Lower leg skin (tissue), 4 donors: Measurements from ENCODE around the gene MBD5. TPM values are rescaled to one million over a fixed set of nuclear protein-coding genes. Genes with fewer than 3 reads are reported as not detected.

Source experiments
- DNase-seq, 2 donors: peaks; one replicate each; pipeline ENCODE4 v3.0.0-alpha.2; 2019; ENCODE audit warnings: low spot score in 2 of 2
- H3K4me3 ChIP-seq: fragments of 200-600 bp; sonication (generic); 2 replicates; pipeline ENCODE4 v1.5.1; 2017; ENCODE audit warnings: mild to moderate bottlenecking, low read depth; ENCODE audit not compliant: poor library complexity, severe bottlenecking
- CTCF ChIP-seq, 3 donors: fragments of 450-650 bp; IDR thresholded peaks; one replicate each; pipeline ENCODE4 v1.5.1; 2016; ENCODE audit warnings: antibody characterized with exemption in 3 of 3, mild to moderate bottlenecking in 3 of 3, moderate library complexity in 2 of 3
- POLR2A ChIP-seq, 2 donors: fragments of 450-650 bp; IDR thresholded peaks; one replicate each; pipeline ENCODE4 v1.6.1; 2016 to 2017; ENCODE audit warnings: antibody characterized with exemption in 2 of 2, mild to moderate bottlenecking in 1 of 2, moderate library complexity in 1 of 2
- WGBS, 2 donors: methylation state at CpG; one replicate each; pipeline ENCODE4 v1.1.5; 2018; 5-methylcytosine and 5-hydroxymethylcytosine counted together
- intact Hi-C: fragments of 100-400 bp; cut with DNase I; formaldehyde crosslinking; loops from one replicate; pipeline ENCODE4 v1.15.0; 2023; ENCODE audit warnings: low total_unique reads
- total RNA-seq, 4 donors: library from RNA; depleted of rRNA; stranded (reverse); fragments of >200 nt; gene quantifications; one replicate each; pipeline ENCODE4 v1.1.0, GENCODE V29; 2016

Gene MBD5
- total RNA-seq, 4 donors from 2014 or later, result 13.5 to 22.3 (median 17.4) TPM

- no peak for TF ChIP-seq CTCF (IDR thresholded peaks at IDR 0.05)
- TF ChIP-seq POLR2A (IDR thresholded peaks at IDR 0.05), result no peak
- DNase-seq, result peak in 1 of 2 donors; percentile 4
- WGBS, 2 donors, result 56 to 70% methylated on average over 1 of the region's 1 CpG
- H3K4me3 ChIP-seq, result no peak overlapping the region
- intact Hi-C loops, result no loop called here
These were observed 502.4 kb downstream of the MBD5 start for GRCh38 chr2:148523315-148523714.

- TF ChIP-seq POLR2A (IDR thresholded peaks at IDR 0.05) (no peak), CTCF (IDR thresholded peaks at IDR 0.05) (no peak)
- 68 to 86% methylated on average over 1 of the region's 1 CpG for WGBS, 2 donors
- DNase-seq, result no peak
- no peak overlapping the region for H3K4me3 ChIP-seq
- intact Hi-C loops, result no loop called here
These were observed 503.6 kb downstream of the MBD5 start for GRCh38 chr2:148524519-148524919.

GRCh38 chr2:148525130-148525529, 504.2 kb downstream of the MBD5 start:
- DNase-seq, result no peak
- no peak overlapping the region for H3K4me3 ChIP-seq
- WGBS, 2 donors, result 85 to 98% methylated on average over 2 of the region's 2 CpGs
- intact Hi-C loops, result no loop called here
- TF ChIP-seq POLR2A (IDR thresholded peaks at IDR 0.05) (no peak), CTCF (IDR thresholded peaks at IDR 0.05) (no peak)

GRCh38 chr2:148526509-148527346, 505.8 kb downstream of the MBD5 start:
- WGBS, 2 donors, result 66 to 73% methylated on average over 9 of the region's 9 CpGs
- intact Hi-C loops, result no loop called here
- TF ChIP-seq CTCF (IDR thresholded peaks at IDR 0.05) (no peak), POLR2A (IDR thresholded peaks at IDR 0.05) (no peak)
- H3K4me3 ChIP-seq, result no peak overlapping the region
- DNase-seq, result peak in 1 of 2 donors; percentile 67

- intact Hi-C loops, result no loop called here
- H3K4me3 ChIP-seq, result no peak overlapping the region
- peak in 1 of 2 donors; percentile 78 for DNase-seq
- WGBS, 2 donors, result 76 to 83% methylated on average over 14 of the region's 14 CpGs
- TF ChIP-seq CTCF (IDR thresholded peaks at IDR 0.05) (no peak), POLR2A (IDR thresholded peaks at IDR 0.05) (no peak)
These were observed 506.8 kb downstream of the MBD5 start for GRCh38 chr2:148527488-148528340.
